Activated T-cell treated with anti-CD3 and anti-CD28 coated beads for 48 hours (primary cell): ENCODE measurements around the gene MTUS2.

Experiments
- DNase-seq: peaks from one replicate; pipeline ENCODE4 v3.0.0-alpha.2; 2020; ENCODE audit warnings: low read depth

The MTUS2 gene

GRCh38 chr13:29411481-29411880, 591.3 kb downstream of the MTUS2 start:
- DNase-seq: no peak

- DNase-seq: no peak
These were observed 597.9 kb downstream of the MTUS2 start for GRCh38 chr13:29418026-29418425.

GRCh38 chr13:29421118-29421517, 601.0 kb downstream of the MTUS2 start:
- no peak for DNase-seq

GRCh38 chr13:29422015-29422414, 601.9 kb downstream of the MTUS2 start:
- DNase-seq: no peak

GRCh38 chr13:29423050-29423449, 602.9 kb downstream of the MTUS2 start:
- DNase-seq: no peak

- DNase-seq: no peak
These were observed 607.8 kb downstream of the MTUS2 start for GRCh38 chr13:29427937-29428309.

GRCh38 chr13:29428310-29429181, 608.4 kb downstream of the MTUS2 start:
- no peak for DNase-seq

GRCh38 chr13:29429286-29429900, 609.3 kb downstream of the MTUS2 start:
- DNase-seq: no peak

- no peak for DNase-seq
These were observed 614.2 kb downstream of the MTUS2 start for GRCh38 chr13:29434217-29434945.

GRCh38 chr13:29435125-29435911, 615.2 kb downstream of the MTUS2 start:
- DNase-seq: no peak

- no peak for DNase-seq
These were observed 616.2 kb downstream of the MTUS2 start for GRCh38 chr13:29436291-29436690.

GRCh38 chr13:29436721-29437280, 616.7 kb downstream of the MTUS2 start:
- DNase-seq: no peak

- no peak for DNase-seq
These were observed 618.6 kb downstream of the MTUS2 start for GRCh38 chr13:29438769-29439168.

GRCh38 chr13:29439601-29440388, 619.7 kb downstream of the MTUS2 start:
- no peak for DNase-seq

GRCh38 chr13:29441306-29441705, 621.2 kb downstream of the MTUS2 start:
- DNase-seq: no peak

GRCh38 chr13:29446016-29446415, 625.9 kb downstream of the MTUS2 start:
- DNase-seq: no peak

GRCh38 chr13:29448174-29448573, 628.0 kb downstream of the MTUS2 start:
- no peak for DNase-seq

- DNase-seq: no peak
These were observed 629.6 kb downstream of the MTUS2 start for GRCh38 chr13:29449726-29450125.

- DNase-seq: no peak
These were observed 631.8 kb downstream of the MTUS2 start for GRCh38 chr13:29451976-29452375.

- DNase-seq: no peak
These were observed 632.9 kb downstream of the MTUS2 start for GRCh38 chr13:29452773-29453616.
